ENCODE measurements around the gene GHSR. TPM values are rescaled to one million over a fixed set of nuclear protein-coding genes. Genes with fewer than 3 reads are reported as not detected.

GHSR gene
- total RNA-seq, 1 experiment from 2014 or later = not detected

GRCh38 chr3:172438186-172438585 lies 10.1 kb downstream of the GHSR start:
- DNase-seq (ENCODE audit: low read depth) = no peak

- no peak for DNase-seq (ENCODE audit: low read depth)
These were observed 10.5 kb downstream of the GHSR start for GRCh38 chr3:172437713-172438112.

GRCh38 chr3:172415323-172415722 lies 32.9 kb downstream of the GHSR start:
- DNase-seq (ENCODE audit: low read depth) = peak; percentile 29

- no peak for DNase-seq (ENCODE audit: low read depth)
These were observed 36.7 kb downstream of the GHSR start for GRCh38 chr3:172411478-172411947.

- no peak for DNase-seq (ENCODE audit: low read depth)
These were observed 37.4 kb downstream of the GHSR start for GRCh38 chr3:172410702-172411477.

GRCh38 chr3:172407872-172408271 lies 40.4 kb downstream of the GHSR start:
- DNase-seq (ENCODE audit: low read depth) = no peak

GRCh38 chr3:172405914-172406313 lies 42.3 kb downstream of the GHSR start:
- DNase-seq (ENCODE audit: low read depth) = no peak

- DNase-seq (ENCODE audit: low read depth) = no peak
These were observed 43.9 kb downstream of the GHSR start for GRCh38 chr3:172404237-172404962.

GRCh38 chr3:172402892-172403643 lies 45.2 kb downstream of the GHSR start:
- no peak for DNase-seq (ENCODE audit: low read depth)

GRCh38 chr3:172402090-172402489 lies 46.2 kb downstream of the GHSR start:
- DNase-seq (ENCODE audit: low read depth) = no peak

- DNase-seq (ENCODE audit: low read depth) = no peak
These were observed 49.8 kb downstream of the GHSR start for GRCh38 chr3:172398484-172398883.

- DNase-seq (ENCODE audit: low read depth) = no peak
These were observed 50.4 kb downstream of the GHSR start for GRCh38 chr3:172397716-172398405.

GRCh38 chr3:172396400-172396799 lies 51.9 kb downstream of the GHSR start:
- no peak for DNase-seq (ENCODE audit: low read depth)

GRCh38 chr3:172394692-172395091 lies 53.6 kb downstream of the GHSR start:
- no peak for DNase-seq (ENCODE audit: low read depth)

Other genes starting within 250 kb of the GHSR start
- gene TNFSF10, start 75.0 kb upstream of the GHSR start, total RNA-seq (2014; rRNA removed; shearing (Covaris generic)) = 8.3 and 11.7 TPM in 2 replicates

All from RPMI7951 (cell line).